Panc1 (cell line): ENCODE results near the gene RBFOX1. TPM values are rescaled to one million over a fixed set of nuclear protein-coding genes. Genes with fewer than 3 reads are reported as not detected.

ENCODE experiments used
- ATAC-seq: fragments of 200-7000 bp; cut with Tn5 transposase; 2 replicates; pipeline ENCODE4 v1.9.1; 2020; ENCODE audit warnings: mild to moderate bottlenecking, moderate library complexity
- BruUV-seq: library from RNA; stranded (reverse); fragments of 400-500 nt; replicated peaks from 2 replicates; lab custom pipeline; 2021; lab: Mats Ljungman, UMichigan
- CTCF ChIA-PET: fragments of 300-600 bp; sonication (Branson Sonifier 250); formaldehyde crosslinking; loops from one replicate; lab custom pipeline; 2022; ENCODE audit warnings: antibody characterized with exemption; lab: Charles Lee
- POLR2A ChIA-PET: fragments of 300-600 bp; sonication (Branson Sonifier 250); formaldehyde crosslinking; loops from one replicate; lab custom pipeline; 2022; ENCODE audit warnings: antibody characterized with exemption; lab: Charles Lee
- DNase-seq: peaks from one replicate; pipeline ENCODE4 v3.0.0-alpha.2; 2010; ENCODE audit warnings: low read depth, low spot score
- H3K27ac ChIP-seq: 2 replicates; pipeline ENCODE4 v1.5.1; 2011; ENCODE audit warnings: mild to moderate bottlenecking, low read length, inconsistent platforms
- H3K27me3 ChIP-seq: fragments of 200-500 bp; sonication (Bioruptor generic); 2 replicates; pipeline ENCODE4 v1.6.0; 2014; ENCODE audit warnings: low read length, inconsistent platforms; ENCODE audit not compliant: control insufficient read depth, insufficient read depth
- H3K36me3 ChIP-seq: fragments of 200-500 bp; sonication (Bioruptor generic); 2 replicates; pipeline ENCODE4 v1.5.1; 2014; ENCODE audit warnings: inconsistent platforms, mild to moderate bottlenecking, low read length, moderate library complexity; ENCODE audit not compliant: control insufficient read depth, insufficient read depth
- H3K4me1 ChIP-seq: 2 replicates; pipeline ENCODE4 v1.5.1; 2011; ENCODE audit warnings: inconsistent platforms, mild to moderate bottlenecking, low read length, moderate library complexity; ENCODE audit not compliant: control insufficient read depth, insufficient read depth
- H3K4me3 ChIP-seq, 2 experiments: 2 replicates each; pipeline ENCODE4 v1.5.1; 2011 to 2012; ENCODE audit warnings: low read depth in 2 of 2, low read length in 2 of 2, mild to moderate bottlenecking in 2 of 2, inconsistent platforms in 1 of 2, moderate library complexity in 1 of 2
- H3K9me3 ChIP-seq: fragments of 200-500 bp; sonication (Bioruptor generic); 2 replicates; pipeline ENCODE4 v1.5.1; 2014; ENCODE audit warnings: low read depth, mild to moderate bottlenecking, inconsistent platforms, low read length, moderate library complexity; ENCODE audit not compliant: control insufficient read depth, insufficient read depth
- CTCF ChIP-seq: fragments of 450-650 bp; IDR thresholded peaks from 2 replicates; pipeline ENCODE4 v1.5.1; 2017; ENCODE audit warnings: mild to moderate bottlenecking
- POLR2AphosphoS5 ChIP-seq: IDR thresholded peaks from 2 replicates; pipeline ENCODE4 v1.6.1; 2012; ENCODE audit warnings: mild to moderate bottlenecking, low read depth, low read length, moderate library complexity
- REST ChIP-seq, 2 experiments: IDR thresholded peaks; 2 replicates each; pipeline ENCODE4 v1.6.1; 2011 to 2012; ENCODE audit warnings: low read depth in 2 of 2, control low read depth in 1 of 2, low read length in 1 of 2, mild to moderate bottlenecking in 1 of 2, moderate library complexity in 1 of 2; ENCODE audit not compliant: insufficient read depth in 1 of 2
- SIN3A ChIP-seq: IDR thresholded peaks from 2 replicates; pipeline ENCODE4 v1.6.1; 2012; ENCODE audit warnings: low read depth, mild to moderate bottlenecking, low read length, moderate library complexity, borderline replicate concordance; ENCODE audit not compliant: insufficient read depth
- TCF7L2 ChIP-seq: IDR thresholded peaks from 2 replicates; pipeline ENCODE4 v1.6.1; 2011; ENCODE audit warnings: mild to moderate bottlenecking, low read depth, low read length, inconsistent platforms
- in situ Hi-C: cut with HindIII; loops from 2 replicates; pipeline ENCODE4 v1.10.0; 2016; ENCODE audit warnings: low sequenced_read_pairs, low pct_unique_long_range_greater_than_20kb
- intact Hi-C: fragments of 100-400 bp; cut with micrococcal nuclease; formaldehyde crosslinking; loops from one replicate; pipeline ENCODE4 v1.10.0; 2022; ENCODE audit not compliant: unreplicated experiment
- total RNA-seq: library from RNA; stranded (reverse); gene quantifications from one replicate; pipeline ENCODE4 v1.2.1, GENCODE V29; 2021; ENCODE audit not compliant: unreplicated experiment

RBFOX1 gene
- total RNA-seq, 1 experiment from 2014 or later: not detected

DNA sequence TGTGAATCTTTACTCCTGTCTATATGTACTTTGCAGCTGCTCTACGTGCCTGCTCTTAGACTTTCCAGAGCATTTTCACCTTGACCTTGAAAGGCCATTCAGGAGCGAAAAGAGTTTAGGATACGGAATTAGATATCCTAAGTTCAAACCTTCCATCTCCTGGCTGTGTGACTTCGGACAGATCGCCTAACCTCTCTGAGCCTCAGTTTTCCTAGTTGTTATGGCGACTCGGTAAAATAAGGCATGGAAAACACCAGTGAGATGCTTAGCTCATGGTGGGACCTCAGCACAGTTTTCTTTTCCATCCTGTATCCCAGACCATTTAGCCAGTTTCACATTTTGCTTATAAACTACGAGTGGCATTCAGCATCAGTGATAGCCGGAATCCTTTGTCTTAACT, 233.7 kb downstream of the RBFOX1 start:
- Histone ChIP-seq H3K4me1 (no peaks in the 10 kb centered on the region; the same call in 1 of the 2 replicates), H3K36me3 (no peaks in the 10 kb centered on the region), H3K4me3 (no peak overlapping the region), H3K27ac (no peak overlapping the region), H3K9me3 (no peaks in the 10 kb centered on the region), H3K27me3 (no peaks in the 10 kb centered on the region)
- TF ChIP-seq TCF7L2: no peak
- no peak for TF ChIP-seq REST (IDR thresholded peaks at IDR 0.05; ENCODE audit: insufficient read depth in 1 of 2, low read depth in 2 of 2, low read length in 1 of 2)
- no peak for TF ChIP-seq CTCF
- TF ChIP-seq POLR2AphosphoS5: no peak
- TF ChIP-seq SIN3A: no peak
- CTCF ChIA-PET: no interaction called here
- in situ Hi-C loops (no loop called here), intact Hi-C loops (no loop called here)
- BruUV-seq: no TSS peak
- no peak for ATAC-seq
- DNase-seq: no peak
- POLR2A ChIA-PET: no interaction called here

GRCh38 chr16:7571366-7571765, 238.7 kb downstream of the RBFOX1 start:
- Histone ChIP-seq H3K27ac (no peak overlapping the region), H3K9me3 (no peaks in the 10 kb centered on the region), H3K27me3 (no peaks in the 10 kb centered on the region), H3K36me3 (no peaks in the 10 kb centered on the region), H3K4me3 (no peak overlapping the region), H3K4me1 (no peaks in the 10 kb centered on the region)
- ChIA-PET POLR2A (no interaction called here), CTCF (no interaction called here)
- in situ Hi-C loops: no loop called here
- no peak for TF ChIP-seq SIN3A
- TF ChIP-seq REST (IDR thresholded peaks at IDR 0.05; ENCODE audit: insufficient read depth in 1 of 2, low read depth in 2 of 2, low read length in 1 of 2): no peak
- TF ChIP-seq CTCF: no peak
- TF ChIP-seq TCF7L2: no peak
- no peak for TF ChIP-seq POLR2AphosphoS5
- intact Hi-C loops: no loop called here
- BruUV-seq: no TSS peak
- no peak for DNase-seq
- no peak for ATAC-seq
